Heart left ventricle (tissue), 16 donors: ENCODE results near the gene PREX1. TPM values are rescaled to one million over a fixed set of nuclear protein-coding genes. Genes with fewer than 3 reads are reported as not detected.

Source experiments
- ATAC-seq, 4 donors: fragments of 200-7000 bp; cut with Tn5 transposase; one replicate each; pipeline ENCODE4 v1.9.1; 2020 to 2022; ENCODE audit warnings: moderate library complexity in 4 of 4, mild to moderate bottlenecking in 3 of 4, moderate number of reproducible peaks in 1 of 4
- DNase-seq, 5 donors: peaks; one replicate each; pipeline ENCODE4 v3.0.0-alpha.2; 2020
- H3K27ac ChIP-seq, 12 donors: fragments of 200-600 bp; sonication (generic) in 4 of 12; one replicate each; pipeline versions ENCODE4 v1.5.0 to v1.8.0; 2016 to 2022; ENCODE audit warnings: mild to moderate bottlenecking in 2 of 12
- H3K27me3 ChIP-seq, 9 donors: fragments of 200-600 bp; sonication (generic) in 2 of 9; one replicate each; pipeline versions ENCODE4 v1.5.1 to v1.8.0; 2016 to 2022; ENCODE audit warnings: mild to moderate bottlenecking in 3 of 9
- H3K36me3 ChIP-seq, 9 donors: fragments of 200-600 bp; sonication (generic) in 2 of 9; one replicate each; pipeline versions ENCODE4 v1.5.0 to v1.8.0; 2018 to 2022; ENCODE audit warnings: mild to moderate bottlenecking in 2 of 9
- H3K4me1 ChIP-seq, 12 donors: fragments of 200-600 bp; sonication (generic) in 4 of 12; one replicate each; pipeline versions ENCODE4 v1.5.0 to v1.8.0; 2016 to 2022; ENCODE audit warnings: mild to moderate bottlenecking in 3 of 12
- H3K4me3 ChIP-seq, 12 donors: fragments of 200-600 bp; sonication (generic) in 4 of 12; one replicate each; pipeline versions ENCODE4 v1.5.0 to v1.8.0; 2017 to 2022; ENCODE audit warnings: mild to moderate bottlenecking in 9 of 12, moderate library complexity in 4 of 12
- H3K9me3 ChIP-seq, 12 donors: fragments of 200-600 bp; sonication (generic) in 4 of 12; one replicate each; pipeline versions ENCODE4 v1.5.0 to v1.8.0; 2016 to 2022; ENCODE audit warnings: mild to moderate bottlenecking in 1 of 12
- POLR2A ChIP-seq, 2 donors: fragments of 450-650 bp; IDR thresholded peaks; one replicate each; pipeline ENCODE4 v1.6.1; 2017; ENCODE audit warnings: antibody characterized with exemption in 2 of 2, mild to moderate bottlenecking in 2 of 2, moderate library complexity in 2 of 2
- WGBS, 4 donors: extraction: QIAGEN DNeasy Blood & Tissue Kit in 2 of 4; methylation state at CpG; one replicate each; pipeline versions ENCODE4 v1.1.5 to v1.1.7; 2013 to 2018; 5-methylcytosine and 5-hydroxymethylcytosine counted together
- intact Hi-C, 10 donors: fragments of 100-400 bp; cut with DNase I; formaldehyde crosslinking; loops; one replicate each; pipeline versions ENCODE4 v1.11.1 to v1.14.2; 2022
- polyA plus RNA-seq, 2 donors: library from polyadenylated mRNA; stranded (reverse); fragments of 200-250 nt; gene quantifications; one replicate each; pipeline ENCODE4 v1.2.3, GENCODE V29; 2013
- total RNA-seq, 9 donors: library from RNA; depleted of rRNA in 2 of 9; stranded (reverse); fragments of >200 nt in 2 of 9; fragmentation: NEBNext Ultra II Directional in 3 of 9; extraction: Animal tissue kit (Norgen Biotek cat#: 25700) in 3 of 9; gene quantifications; one replicate each; pipeline versions ENCODE4 v1.1.0 to v1.2.4, GENCODE V29; 2016 to 2023
- TF ChIP-seq, protein P1 (sequence below), 12 donors: fragments of 200-600 bp; sonication (generic) in 4 of 12; IDR thresholded peaks; one replicate each; pipeline versions ENCODE4 v1.5.0 to v1.8.0; 2018 to 2022; ENCODE audit warnings: antibody characterized with exemption in 12 of 12, mild to moderate bottlenecking in 5 of 12
- donor health status: ischemic (EF 13 %, LVEDD 7.1; RV severe dilation, severe dysfunction).
- donor health status: healthy with polysubstance abuse.
- donor health status: DM: no; HTN: yes; CAD: no.
- donor health status: DM: no; HTN: no; CAD: no.
- donor health status: ischemic (EF 25% LVEDD 6.9; RV normal size, moderate dysfunction).
- donor health status: ischemic (EF 25% LVEDD 5.7; RV mildly dilated, moderate dysfunction).
- donor health status: healthy.
- donor health status: DM: yes; HTN: yes; CAD: no.
- donor health status: ischemic (EF 35%, LVEDD 5.7; RV mildly dilated, moderate dysfunction).
- donor health status: nonischemic (EF 11% LVEDD 7.7; RV severe dilation, severe dysfunction).
- donor health status: DM: yes; HTN: yes; CAD: no.
- donor health status: PGD.
- donor health status: ischemic (EF 29% LVEDD 5.4; RV normal size, mild dysfunction).
- donor health status: nonischemic (EF 23%, LVEDD 6.1; RV moderate dilation, normal function).

The PREX1 gene
- total and polyA plus RNA-seq, 11 donors, result 7.2 to 41.5 (median 11.9) TPM

GRCh38 chr20:48786951-48787705 lies 40.7 kb downstream of the PREX1 start:
- H3K36me3 ChIP-seq, result no peaks in the 10 kb centered on the region
- H3K4me3 ChIP-seq, result no peak overlapping the region
- H3K9me3 ChIP-seq, result no peaks in the 10 kb centered on the region
- H3K27ac ChIP-seq, result peak overlapping the region in 1 of 12 donors; percentile 82
- WGBS, 4 donors, result 81 to 83% (median 82%) methylated on average over 19 of the region's 19 CpGs
- H3K27me3 ChIP-seq, result no peaks in the 10 kb centered on the region
- DNase-seq (no peak), ATAC-seq (no peak)
- intact Hi-C loops, result loop anchor here in 1 of 10 donors (5.0 kb wide), 1 partner anchor 75 kb away; no protein-coding TSS in a partner anchor
- peaks cover 0 to 99% (median 15%) of the 10 kb centered on the region in 12 donors for H3K4me1 ChIP-seq
- TF ChIP-seq, protein P1, sequence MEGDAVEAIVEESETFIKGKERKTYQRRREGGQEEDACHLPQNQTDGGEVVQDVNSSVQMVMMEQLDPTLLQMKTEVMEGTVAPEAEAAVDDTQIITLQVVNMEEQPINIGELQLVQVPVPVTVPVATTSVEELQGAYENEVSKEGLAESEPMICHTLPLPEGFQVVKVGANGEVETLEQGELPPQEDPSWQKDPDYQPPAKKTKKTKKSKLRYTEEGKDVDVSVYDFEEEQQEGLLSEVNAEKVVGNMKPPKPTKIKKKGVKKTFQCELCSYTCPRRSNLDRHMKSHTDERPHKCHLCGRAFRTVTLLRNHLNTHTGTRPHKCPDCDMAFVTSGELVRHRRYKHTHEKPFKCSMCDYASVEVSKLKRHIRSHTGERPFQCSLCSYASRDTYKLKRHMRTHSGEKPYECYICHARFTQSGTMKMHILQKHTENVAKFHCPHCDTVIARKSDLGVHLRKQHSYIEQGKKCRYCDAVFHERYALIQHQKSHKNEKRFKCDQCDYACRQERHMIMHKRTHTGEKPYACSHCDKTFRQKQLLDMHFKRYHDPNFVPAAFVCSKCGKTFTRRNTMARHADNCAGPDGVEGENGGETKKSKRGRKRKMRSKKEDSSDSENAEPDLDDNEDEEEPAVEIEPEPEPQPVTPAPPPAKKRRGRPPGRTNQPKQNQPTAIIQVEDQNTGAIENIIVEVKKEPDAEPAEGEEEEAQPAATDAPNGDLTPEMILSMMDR (IDR thresholded peaks at IDR 0.05), result no peak
- TF ChIP-seq POLR2A (IDR thresholded peaks at IDR 0.05), result no peak

DNA sequence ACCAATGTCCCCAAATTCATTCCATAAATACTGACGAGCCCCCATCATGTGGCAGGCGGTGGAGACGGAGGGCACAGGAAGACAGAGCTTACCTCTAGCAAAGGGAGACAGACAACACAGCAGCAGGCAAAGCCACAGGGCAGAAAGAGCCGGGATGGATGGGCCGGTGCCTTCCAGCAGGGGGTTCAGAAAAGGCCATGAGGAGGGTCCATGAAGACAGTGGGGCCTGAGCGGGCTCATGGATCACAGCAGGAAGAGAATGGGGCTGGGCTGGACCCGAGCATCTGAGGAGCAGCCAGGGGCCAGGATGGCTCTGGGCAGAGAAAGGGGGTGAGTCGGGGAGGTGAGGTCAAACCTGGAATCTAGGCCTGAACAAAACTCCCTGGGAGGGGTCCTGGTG lies 42.0 kb downstream of the PREX1 start:
- intact Hi-C loops, result loop anchor here in 1 of 10 donors (5.0 kb wide), 1 partner anchor 74 kb away; no protein-coding TSS in a partner anchor
- TF ChIP-seq POLR2A (IDR thresholded peaks at IDR 0.05), result no peak
- TF ChIP-seq, protein P1 (IDR thresholded peaks at IDR 0.05), result no peak
- peaks cover 0 to 97% (median 7%) of the 10 kb centered on the region in 12 donors for H3K4me1 ChIP-seq
- H3K36me3 ChIP-seq, result no peaks in the 10 kb centered on the region
- no peaks in the 10 kb centered on the region for H3K9me3 ChIP-seq
- H3K27ac ChIP-seq, result no peak overlapping the region
- H3K27me3 ChIP-seq, result no peaks in the 10 kb centered on the region
- no peak overlapping the region for H3K4me3 ChIP-seq
- DNase-seq, result no peak
- 95 to 98% (median 97%) methylated on average over 8 of the region's 8 CpGs for WGBS, 4 donors
- ATAC-seq, result no peak

- no peak for ATAC-seq
- Histone ChIP-seq H3K27me3 (no peaks in the 10 kb centered on the region), H3K4me1 (peaks cover 0 to 97% (median 3%) of the 10 kb centered on the region in 12 donors), H3K9me3 (no peaks in the 10 kb centered on the region), H3K4me3 (no peak overlapping the region), H3K36me3 (no peaks in the 10 kb centered on the region), H3K27ac (no peak overlapping the region)
- TF ChIP-seq, protein P1 (IDR thresholded peaks at IDR 0.05), result no peak
- no peak for TF ChIP-seq POLR2A (IDR thresholded peaks at IDR 0.05)
- no peak for DNase-seq
- 95 to 97% (median 97%) methylated on average over 6 of the region's 6 CpGs for WGBS, 4 donors
- intact Hi-C loops, result loop anchor here in 1 of 10 donors (5.0 kb wide), 1 partner anchor 73 kb away; no protein-coding TSS in a partner anchor
Observed at GRCh38 chr20:48785256-48785655, 42.5 kb downstream of the PREX1 start.

DNA sequence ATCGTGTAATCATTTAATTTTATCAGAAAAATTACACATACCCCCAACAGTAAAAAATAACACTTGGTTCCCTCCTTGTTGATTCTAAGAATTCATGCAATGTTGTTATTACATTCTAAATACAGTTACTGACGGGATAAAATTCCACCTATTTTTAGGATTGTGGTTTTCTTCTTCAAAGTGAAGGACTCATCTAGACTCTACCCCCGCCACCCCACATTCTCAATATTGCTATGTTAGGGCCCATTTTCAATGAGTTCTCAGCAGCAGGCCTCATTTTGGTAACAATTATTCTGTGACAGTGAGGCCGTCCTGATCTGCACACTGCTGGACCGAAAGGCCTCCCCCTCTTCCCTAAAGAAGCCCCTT lies 43.5 kb downstream of the PREX1 start:
- TF ChIP-seq POLR2A (IDR thresholded peaks at IDR 0.05), result no peak
- TF ChIP-seq, protein P1 (IDR thresholded peaks at IDR 0.05), result no peak
- H3K27ac ChIP-seq, result no peak overlapping the region
- H3K36me3 ChIP-seq, result no peaks in the 10 kb centered on the region
- intact Hi-C loops, result no loop called here
- peaks cover 0 to 87% (median under 1%) of the 10 kb centered on the region in 12 donors for H3K4me1 ChIP-seq
- WGBS, 4 donors, result 90 to 97% (median 94%) methylated on average over 5 of the region's 5 CpGs
- ATAC-seq, result no peak
- H3K9me3 ChIP-seq, result peaks cover 0 to 7% (median 0%) of the 10 kb centered on the region in 12 donors
- no peaks in the 10 kb centered on the region for H3K27me3 ChIP-seq
- no peak for DNase-seq
- H3K4me3 ChIP-seq, result no peak overlapping the region
